ENCODE measurements around the gene RBMXL2. TPM values are rescaled to one million over a fixed set of nuclear protein-coding genes. Genes with fewer than 3 reads are reported as not detected.

Gene RBMXL2
- total RNA-seq (ENCODE audit: unreplicated experiment) = not detected
- long read RNA-seq = 0 reads

DNA sequence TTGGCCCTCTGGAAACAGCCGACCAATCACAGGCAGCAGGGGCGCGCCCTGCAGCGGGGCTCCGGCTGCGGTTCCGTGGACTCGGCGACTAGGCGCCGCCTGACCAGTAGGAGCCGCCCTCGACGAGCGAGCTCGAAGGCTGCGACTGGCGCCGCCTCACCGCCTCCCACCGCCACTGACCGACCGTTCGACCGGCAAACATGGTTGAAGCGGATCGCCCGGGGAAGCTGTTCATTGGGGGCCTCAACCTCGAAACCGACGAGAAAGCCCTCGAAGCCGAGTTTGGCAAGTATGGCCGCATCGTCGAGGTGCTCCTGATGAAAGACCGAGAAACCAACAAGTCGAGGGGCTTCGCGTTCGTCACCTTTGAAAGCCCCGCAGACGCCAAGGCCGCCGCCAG lies at the start of gene RBMXL2:
TSS of gene RBMXL2 (plus strand) at position 78 of the 400 bp plus-strand sequence. CDS start at position 201, 123 bp downstream.
- Mint-ChIP-seq H3K27ac (ENCODE audit: unreplicated experiment) (no peak within 1 kb of the TSS), H3K4me3 (ENCODE audit: unreplicated experiment) (no peak within 1 kb of the TSS), H3K27me3 (ENCODE audit: unreplicated experiment) (no peaks in the 10 kb centered on the region), H3K4me1 (ENCODE audit: low read depth, unreplicated experiment) (no peaks in the 10 kb centered on the region), H3K36me3 (ENCODE audit: unreplicated experiment) (no peaks in the 10 kb centered on the region), H3K9me3 (ENCODE audit: unreplicated experiment) (no peaks in the 10 kb centered on the region)
- DNase-seq = no peak
- TF ChIP-seq, protein P1, sequence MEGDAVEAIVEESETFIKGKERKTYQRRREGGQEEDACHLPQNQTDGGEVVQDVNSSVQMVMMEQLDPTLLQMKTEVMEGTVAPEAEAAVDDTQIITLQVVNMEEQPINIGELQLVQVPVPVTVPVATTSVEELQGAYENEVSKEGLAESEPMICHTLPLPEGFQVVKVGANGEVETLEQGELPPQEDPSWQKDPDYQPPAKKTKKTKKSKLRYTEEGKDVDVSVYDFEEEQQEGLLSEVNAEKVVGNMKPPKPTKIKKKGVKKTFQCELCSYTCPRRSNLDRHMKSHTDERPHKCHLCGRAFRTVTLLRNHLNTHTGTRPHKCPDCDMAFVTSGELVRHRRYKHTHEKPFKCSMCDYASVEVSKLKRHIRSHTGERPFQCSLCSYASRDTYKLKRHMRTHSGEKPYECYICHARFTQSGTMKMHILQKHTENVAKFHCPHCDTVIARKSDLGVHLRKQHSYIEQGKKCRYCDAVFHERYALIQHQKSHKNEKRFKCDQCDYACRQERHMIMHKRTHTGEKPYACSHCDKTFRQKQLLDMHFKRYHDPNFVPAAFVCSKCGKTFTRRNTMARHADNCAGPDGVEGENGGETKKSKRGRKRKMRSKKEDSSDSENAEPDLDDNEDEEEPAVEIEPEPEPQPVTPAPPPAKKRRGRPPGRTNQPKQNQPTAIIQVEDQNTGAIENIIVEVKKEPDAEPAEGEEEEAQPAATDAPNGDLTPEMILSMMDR (IDR thresholded peaks at IDR 0.05; ENCODE audit: partially characterized antibody, unreplicated experiment) = no peak

DNA sequence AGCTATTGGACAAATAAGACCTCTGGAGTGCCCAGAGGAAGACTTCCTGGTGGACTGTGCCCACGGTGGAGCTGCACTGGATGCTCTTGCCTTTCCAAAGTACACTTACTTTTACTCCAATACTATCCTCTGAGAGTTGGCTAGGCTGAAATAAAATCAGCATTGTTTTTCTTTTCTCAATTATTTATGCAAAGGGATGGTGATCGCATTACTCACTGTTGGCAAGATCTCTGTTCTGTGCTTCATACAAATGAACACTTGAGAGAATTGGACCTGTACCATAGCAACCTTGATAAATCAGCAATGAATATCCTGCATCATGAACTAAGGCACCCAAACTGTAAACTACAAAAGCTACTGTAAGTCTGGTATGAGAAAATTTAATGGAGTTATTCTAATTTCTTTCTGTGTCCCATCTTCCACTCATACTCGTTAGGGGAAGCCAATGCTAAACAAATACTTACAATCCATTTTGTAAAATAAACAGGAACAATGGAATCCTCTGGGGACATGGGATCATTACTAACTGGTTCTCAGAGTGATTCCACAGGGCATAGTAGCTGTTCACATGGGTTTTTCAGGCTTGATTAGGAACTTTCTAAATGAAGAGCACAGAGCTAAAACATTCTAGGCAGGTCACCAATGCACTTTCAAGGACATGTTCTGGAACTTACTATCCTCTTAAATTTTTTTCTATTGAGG lies 42.2 kb upstream of the RBMXL2 start:
- H3K9me3 Mint-ChIP-seq (ENCODE audit: unreplicated experiment) = no peaks in the 10 kb centered on the region

DNA sequence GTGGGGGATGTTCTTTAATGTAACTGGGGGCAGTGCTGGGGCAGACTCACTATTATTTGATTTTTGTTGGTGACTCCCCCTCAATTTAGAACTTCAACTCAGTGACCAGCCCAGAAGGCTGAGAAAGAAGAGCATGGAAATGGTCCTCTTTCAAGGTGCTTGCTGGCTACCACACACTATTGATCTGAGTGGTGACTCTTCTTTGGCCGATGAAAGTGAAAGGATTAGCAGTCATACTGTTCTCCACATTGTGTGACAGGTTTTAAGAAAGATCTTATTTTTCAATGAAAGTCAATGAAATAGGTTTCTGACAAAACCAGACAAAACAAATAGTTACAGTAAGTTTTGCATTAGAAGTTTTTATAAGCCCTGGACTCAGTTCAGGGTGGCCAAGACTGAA lies 38.6 kb upstream of the RBMXL2 start:
- Mint-ChIP-seq H3K4me3 (ENCODE audit: unreplicated experiment) (no peak overlapping the region), H3K9me3 (ENCODE audit: unreplicated experiment) (no peaks in the 10 kb centered on the region), H3K27ac (ENCODE audit: unreplicated experiment) (no peak overlapping the region), H3K36me3 (ENCODE audit: unreplicated experiment) (no peaks in the 10 kb centered on the region), H3K27me3 (ENCODE audit: unreplicated experiment) (no peaks in the 10 kb centered on the region), H3K4me1 (ENCODE audit: low read depth, unreplicated experiment) (peaks cover 2% of the 10 kb centered on the region)
- TF ChIP-seq, protein P1 (IDR thresholded peaks at IDR 0.05; ENCODE audit: partially characterized antibody, unreplicated experiment) = no peak
- no peak for DNase-seq

More for the DNA sequence above, 42.2 kb upstream of the RBMXL2 start:
- TF ChIP-seq, protein P1 (IDR thresholded peaks at IDR 0.05; ENCODE audit: partially characterized antibody, unreplicated experiment) = no peak
- DNase-seq = no peak
- H3K4me1 Mint-ChIP-seq (ENCODE audit: low read depth, unreplicated experiment) = peaks cover 2% of the 10 kb centered on the region
- no peaks in the 10 kb centered on the region for H3K36me3 Mint-ChIP-seq (ENCODE audit: unreplicated experiment)
- H3K27ac Mint-ChIP-seq (ENCODE audit: unreplicated experiment) = no peak overlapping the region
- H3K27me3 Mint-ChIP-seq (ENCODE audit: unreplicated experiment) = no peaks in the 10 kb centered on the region
- H3K4me3 Mint-ChIP-seq (ENCODE audit: unreplicated experiment) = no peak overlapping the region

DNA sequence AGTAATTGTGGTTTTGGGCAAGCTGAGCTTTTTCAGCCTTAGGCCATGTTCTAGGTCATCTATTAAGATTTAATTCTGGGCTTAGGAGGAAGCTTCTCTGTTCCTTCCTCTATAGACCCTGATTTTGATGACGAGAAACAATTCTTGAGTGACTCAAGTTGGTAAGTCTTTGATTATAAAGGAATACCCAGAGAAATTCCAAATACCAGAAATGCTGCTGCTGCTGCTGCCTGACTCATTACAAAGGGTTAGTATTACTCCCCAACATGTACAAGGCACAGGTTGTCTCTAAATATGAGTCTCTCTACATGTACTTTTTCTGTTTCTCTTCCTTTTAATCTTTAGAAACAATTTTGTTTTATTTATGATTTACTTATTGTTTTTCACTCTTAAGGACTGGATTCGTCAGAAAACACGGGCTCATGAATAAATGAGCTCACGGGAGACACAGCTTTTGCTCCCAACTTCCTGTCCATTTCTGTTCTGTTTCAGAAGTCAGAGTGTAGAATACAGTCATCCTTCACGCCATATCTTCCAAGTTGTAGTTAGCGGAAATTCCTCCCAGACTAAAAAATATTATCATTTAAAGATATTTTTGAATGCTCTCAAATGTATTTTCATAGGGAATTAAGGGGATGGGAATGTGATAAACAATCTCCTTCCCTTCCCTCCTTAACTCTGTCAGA lies 31.8 kb upstream of the RBMXL2 start:
- TF ChIP-seq, protein P1 (IDR thresholded peaks at IDR 0.05; ENCODE audit: partially characterized antibody, unreplicated experiment) = no peak
- Mint-ChIP-seq H3K4me3 (ENCODE audit: unreplicated experiment) (no peak overlapping the region), H3K36me3 (ENCODE audit: unreplicated experiment) (no peaks in the 10 kb centered on the region), H3K9me3 (ENCODE audit: unreplicated experiment) (no peaks in the 10 kb centered on the region), H3K27me3 (ENCODE audit: unreplicated experiment) (no peaks in the 10 kb centered on the region), H3K27ac (ENCODE audit: unreplicated experiment) (no peak overlapping the region), H3K4me1 (ENCODE audit: low read depth, unreplicated experiment) (no peaks in the 10 kb centered on the region)
- no peak for DNase-seq

DNA sequence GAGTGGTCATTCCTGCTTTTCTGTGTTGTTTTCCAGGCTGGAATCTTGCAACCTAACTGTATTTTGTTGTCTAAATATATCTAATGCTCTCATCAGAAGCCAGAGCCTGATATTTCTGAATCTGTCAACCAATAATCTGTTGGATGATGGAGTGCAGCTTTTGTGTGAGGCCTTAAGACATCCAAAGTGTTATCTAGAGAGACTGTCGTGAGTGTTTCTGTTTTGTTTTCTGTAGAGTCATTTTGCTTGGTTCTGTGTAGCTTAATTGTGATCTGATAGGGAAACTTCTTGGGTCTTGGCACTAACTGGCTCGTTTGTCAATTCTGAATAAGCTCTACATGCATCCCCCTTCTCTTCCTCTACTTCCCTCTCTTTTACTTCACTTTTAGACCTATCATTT lies 31.2 kb upstream of the RBMXL2 start:
- Mint-ChIP-seq H3K4me3 (ENCODE audit: unreplicated experiment) (no peak overlapping the region), H3K27me3 (ENCODE audit: unreplicated experiment) (no peaks in the 10 kb centered on the region), H3K27ac (ENCODE audit: unreplicated experiment) (no peak overlapping the region), H3K9me3 (ENCODE audit: unreplicated experiment) (no peaks in the 10 kb centered on the region), H3K36me3 (ENCODE audit: unreplicated experiment) (no peaks in the 10 kb centered on the region), H3K4me1 (ENCODE audit: low read depth, unreplicated experiment) (no peaks in the 10 kb centered on the region)
- TF ChIP-seq, protein P1 (IDR thresholded peaks at IDR 0.05; ENCODE audit: partially characterized antibody, unreplicated experiment) = no peak
- DNase-seq = no peak
